Ramos (cell line): ENCODE results near the gene GFRAL.

ENCODE experiments used
- in situ Hi-C: fragments of 300-500 bp; cut with MboI; formaldehyde crosslinking; loops from one replicate; pipeline ENCODE4 v1.14.3; 2022; ENCODE audit warnings: low sequenced_read_pairs; ENCODE audit not compliant: unreplicated experiment

The GFRAL gene

GRCh38 chr6:55423933-55424332 lies 96.7 kb downstream of the GFRAL start:
- in situ Hi-C loops, result no loop called here

- in situ Hi-C loops, result no loop called here
These were observed 106.3 kb downstream of the GFRAL start for GRCh38 chr6:55433446-55434130.

GRCh38 chr6:55437141-55437540 lies 109.9 kb downstream of the GFRAL start:
- in situ Hi-C loops, result no loop called here

GRCh38 chr6:55438203-55438602 lies 110.9 kb downstream of the GFRAL start:
- in situ Hi-C loops, result no loop called here

GRCh38 chr6:55443238-55444134 lies 116.2 kb downstream of the GFRAL start:
- in situ Hi-C loops, result no loop called here

GRCh38 chr6:55445648-55446204 lies 118.5 kb downstream of the GFRAL start:
- in situ Hi-C loops, result no loop called here

- in situ Hi-C loops, result no loop called here
These were observed 120.6 kb downstream of the GFRAL start for GRCh38 chr6:55447891-55448290.

GRCh38 chr6:55448451-55448850 lies 121.2 kb downstream of the GFRAL start:
- in situ Hi-C loops, result no loop called here

- in situ Hi-C loops, result no loop called here
These were observed 122.0 kb downstream of the GFRAL start for GRCh38 chr6:55449225-55449624.

GRCh38 chr6:55450005-55450404 lies 122.7 kb downstream of the GFRAL start:
- in situ Hi-C loops, result no loop called here
